H54 (cell line): ENCODE data around the gene THSD7A.
A peak's percentile ranks its signal among the peaks of the same experiment; 100 is the strongest.

ENCODE experiments used
- DNase-seq: peaks from one replicate; pipeline ENCODE4 v3.0.0; 2011; ENCODE audit warnings: low spot score, mixed read lengths; ENCODE audit not compliant: insufficient read length
- FAIRE-seq: peaks from 3 replicates; lab custom pipeline; 2011; peaks lifted over from hg19 to GRCh38; lab: Jason Lieb, UNC
- POLR2A ChIP-seq: IDR thresholded peaks from 2 replicates; pipeline ENCODE4 v1.6.1; 2011; ENCODE audit warnings: low read depth, mild to moderate bottlenecking, low read length

THSD7A gene

DNA sequence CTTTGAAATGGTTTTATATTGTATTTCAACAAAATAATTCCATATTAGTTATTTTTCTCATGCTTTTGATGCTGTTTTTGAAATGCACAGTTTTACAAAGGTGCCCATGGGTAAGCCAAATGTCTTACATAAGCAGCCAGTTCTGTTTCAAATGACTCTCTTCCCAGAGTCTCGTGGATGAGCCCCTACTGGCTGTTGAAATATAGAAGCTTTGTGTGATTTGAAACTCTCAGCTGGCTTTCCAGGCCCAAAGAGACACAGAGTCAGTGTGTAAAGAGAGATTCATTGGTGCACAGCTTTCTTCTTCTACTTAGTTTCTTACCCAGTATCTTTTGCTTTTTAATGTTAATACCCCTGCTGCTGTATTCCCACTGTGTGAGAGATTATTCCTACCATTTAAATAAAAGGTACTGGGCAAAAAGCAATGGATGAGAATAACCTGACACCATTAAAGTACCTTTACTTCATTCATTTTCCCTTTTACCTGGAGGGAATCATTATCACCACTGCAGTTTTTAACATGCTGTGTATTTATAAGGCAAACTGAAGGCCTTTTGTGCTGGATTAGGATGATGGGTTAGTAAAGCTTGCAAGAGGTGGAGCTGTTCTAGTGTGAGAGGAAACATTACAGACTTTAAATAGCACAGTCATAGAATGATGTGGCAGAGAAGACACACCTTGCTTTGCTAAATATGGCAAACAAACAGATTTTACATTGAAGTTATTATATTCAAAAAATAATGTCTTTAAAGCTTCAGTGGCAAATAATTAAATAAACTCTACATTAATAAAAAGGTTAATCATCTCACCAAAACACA is 415.1 kb downstream of the THSD7A start:
- no peak for TF ChIP-seq POLR2A
- DNase-seq (no peak), FAIRE-seq (no peak)

DNA sequence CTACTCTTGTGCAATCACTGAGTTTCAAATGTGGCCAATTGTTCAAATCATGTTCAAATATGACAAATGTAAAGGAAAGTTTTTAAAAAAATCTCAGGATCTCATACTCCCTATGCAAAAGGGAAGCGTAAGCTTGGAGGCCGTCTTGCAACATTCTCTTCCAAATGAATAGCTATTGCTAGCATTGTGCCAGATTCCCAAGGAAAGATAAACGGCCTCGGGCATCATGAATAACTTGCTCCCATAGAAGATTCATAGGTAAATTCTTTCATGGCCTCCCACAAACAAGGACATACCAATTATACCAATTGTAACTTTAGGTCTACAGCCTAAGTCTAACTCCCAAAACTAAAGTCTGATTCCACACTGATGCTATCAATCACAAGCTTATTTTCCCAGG is 416.9 kb downstream of the THSD7A start:
- no peak for TF ChIP-seq POLR2A
- FAIRE-seq (peak; percentile 30), DNase-seq (no peak)

DNA sequence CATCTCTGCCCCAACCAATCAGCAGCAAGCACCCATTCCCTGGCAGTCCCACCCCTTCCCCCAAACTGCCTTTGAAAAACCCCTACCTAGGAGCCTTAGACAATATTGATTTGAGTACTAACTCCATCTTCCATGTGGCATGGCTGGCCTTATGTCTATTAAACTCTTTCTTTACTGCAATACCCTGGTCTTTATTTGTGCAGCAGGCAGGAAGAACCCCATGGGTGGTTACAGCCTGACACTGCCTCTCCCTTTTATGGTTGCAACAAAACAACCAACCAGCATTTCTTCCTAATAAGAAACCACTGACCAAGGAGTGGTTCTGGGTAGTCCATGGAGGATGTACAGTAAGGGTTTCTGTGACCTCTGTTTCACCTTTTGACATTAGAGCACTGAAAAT is 418.1 kb downstream of the THSD7A start:
- FAIRE-seq = no peak

DNA sequence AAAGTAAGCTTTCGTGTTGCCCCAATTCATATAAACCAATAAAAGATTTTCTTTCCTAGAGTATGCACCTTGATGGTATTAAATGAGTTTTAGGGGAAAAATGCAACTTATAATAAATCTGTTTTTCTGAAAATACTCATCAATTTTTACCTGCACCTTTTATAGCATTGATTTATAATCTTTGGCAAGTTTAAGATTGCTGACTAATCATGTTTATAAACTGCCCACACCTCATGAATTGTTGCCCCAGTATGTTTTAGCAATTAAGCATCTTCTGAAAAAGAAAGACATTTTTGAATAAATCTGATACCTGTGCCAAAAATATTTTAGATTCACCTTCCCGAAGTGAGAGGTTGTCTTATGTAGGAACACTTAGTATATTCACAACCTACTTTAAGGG is 420.0 kb downstream of the THSD7A start:
- DNase-seq = no peak
- TF ChIP-seq POLR2A = no peak
- no peak for FAIRE-seq

More for the DNA sequence above, 418.1 kb downstream of the THSD7A start:
- no peak for DNase-seq
- no peak for TF ChIP-seq POLR2A

DNA sequence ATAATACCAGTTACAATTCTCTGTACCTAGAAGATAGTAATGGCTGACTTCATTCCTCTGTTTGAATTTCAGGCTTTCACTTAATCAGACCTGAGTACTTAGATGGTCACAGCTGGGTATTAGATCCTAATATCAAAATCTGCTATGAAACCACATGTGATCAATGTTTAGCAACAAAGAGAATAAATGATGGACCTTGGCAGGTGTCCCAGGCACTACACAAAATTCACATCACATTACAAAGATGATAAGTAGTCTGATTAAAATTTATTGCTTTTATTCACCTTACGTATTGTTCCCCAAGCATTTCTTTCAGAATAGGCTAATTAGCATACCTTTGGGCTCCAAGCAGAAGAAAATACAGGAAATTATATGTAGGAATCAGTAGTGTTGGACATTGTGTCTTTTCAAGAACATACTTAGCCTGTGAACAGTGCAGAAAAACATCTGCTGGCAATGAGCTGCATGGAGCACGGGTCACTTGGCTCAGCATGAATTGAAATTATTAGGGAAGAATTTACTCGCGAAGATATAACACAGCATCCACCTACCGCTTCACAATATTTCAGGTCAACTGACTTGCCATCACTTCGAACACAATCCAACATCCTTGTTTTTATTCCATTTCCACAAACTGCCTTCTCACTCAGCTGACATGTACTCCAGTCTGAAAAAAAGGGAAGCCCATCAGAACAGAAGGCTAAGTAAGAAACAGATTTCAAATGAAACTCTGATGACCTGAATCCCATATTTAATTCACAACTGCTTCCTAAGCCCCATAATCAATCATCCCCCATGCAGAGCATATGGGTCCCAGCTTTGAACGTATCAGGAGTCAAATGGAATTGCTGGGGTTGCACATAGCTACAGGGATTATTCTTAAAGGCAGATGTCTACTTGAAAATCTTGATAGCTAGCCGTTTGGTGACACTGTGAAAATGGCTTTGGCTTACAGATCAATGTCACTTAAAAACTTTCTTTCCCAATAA is 421.0 kb downstream of the THSD7A start:
- no peak for DNase-seq

DNA sequence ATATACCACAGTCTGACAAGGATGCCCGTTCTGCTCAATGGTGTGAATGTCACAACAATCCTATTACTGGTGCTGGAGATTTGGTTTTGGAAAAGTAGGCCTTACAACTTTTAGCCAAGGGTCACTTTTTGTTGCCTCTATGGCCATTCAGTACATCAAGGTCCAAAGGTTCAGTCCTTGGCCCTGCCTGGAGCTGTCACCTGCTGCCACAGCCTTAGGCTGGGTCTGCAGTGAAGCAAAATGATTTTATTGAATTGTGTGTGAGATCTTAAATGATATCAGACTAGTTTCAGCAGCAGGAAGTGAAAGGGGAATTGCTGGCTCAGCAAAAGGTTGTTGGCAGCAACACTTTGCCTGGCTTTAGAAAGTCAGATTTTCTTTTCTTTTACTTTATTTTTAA is 427.6 kb downstream of the THSD7A start:
- TF ChIP-seq POLR2A = no peak
- FAIRE-seq (no peak), DNase-seq (no peak)

More for the DNA sequence above, 421.0 kb downstream of the THSD7A start:
- no peak for TF ChIP-seq POLR2A
- no peak for FAIRE-seq

DNA sequence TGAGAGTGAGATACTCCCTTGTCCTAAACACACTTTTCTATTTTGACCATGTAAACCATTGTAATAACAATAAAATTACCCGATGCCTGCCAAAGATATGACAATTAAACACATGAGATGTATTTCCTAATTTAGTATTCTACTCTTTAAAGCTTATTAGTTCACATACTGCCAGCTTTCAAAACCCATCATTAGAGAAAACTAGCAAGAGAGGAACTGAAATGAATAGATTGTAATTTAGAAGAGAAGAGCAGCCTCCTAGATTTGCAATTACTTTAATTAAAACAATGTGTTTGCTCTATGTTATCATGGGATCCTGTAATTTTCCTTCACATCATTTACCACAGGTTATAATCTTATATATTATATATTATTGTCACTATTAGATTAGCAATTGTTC is 428.2 kb downstream of the THSD7A start:
- TF ChIP-seq POLR2A = no peak
- FAIRE-seq (no peak), DNase-seq (no peak)

DNA sequence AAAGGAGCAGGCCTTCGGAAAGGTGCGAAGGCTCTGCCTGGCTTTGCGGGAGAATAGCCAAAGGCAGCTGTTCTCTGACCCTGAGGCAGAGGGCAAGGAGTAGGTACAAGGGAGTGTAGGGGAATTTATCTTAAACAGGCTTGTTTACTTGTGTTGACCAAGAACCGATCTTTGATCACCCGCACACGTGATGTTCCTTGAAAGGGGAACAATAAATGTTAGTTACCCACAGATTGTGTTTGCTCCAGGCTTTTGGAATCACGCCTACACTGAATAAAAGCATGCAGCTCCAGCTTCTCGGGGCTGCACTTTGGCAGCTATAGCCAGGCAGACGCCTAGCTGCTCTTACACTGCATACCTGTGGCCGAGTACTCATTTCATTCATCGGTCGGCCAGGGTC is 437.6 kb downstream of the THSD7A start:
- no peak for TF ChIP-seq POLR2A
- no peak for DNase-seq
- no peak for FAIRE-seq

DNA sequence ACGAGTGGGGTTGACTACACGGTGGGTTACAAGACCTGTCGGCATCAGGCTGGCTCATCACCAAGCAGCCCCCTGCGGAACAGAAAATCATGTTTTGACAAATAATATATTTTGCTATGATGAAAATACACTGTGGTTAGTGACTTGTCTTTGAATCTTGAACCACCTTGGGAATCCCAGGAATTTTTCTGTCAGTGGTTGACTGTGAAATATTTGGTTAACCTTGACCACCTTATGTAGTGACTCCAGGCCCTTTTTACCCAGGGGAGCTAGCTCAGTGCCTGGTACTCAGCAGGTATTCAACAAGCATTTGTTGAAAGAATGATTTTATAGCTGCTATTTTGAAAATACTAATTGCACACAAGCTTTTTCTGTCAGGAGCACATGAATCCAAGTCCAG is 452.4 kb downstream of the THSD7A start:
- no peak for DNase-seq
- no peak for FAIRE-seq
- TF ChIP-seq POLR2A = no peak

DNA sequence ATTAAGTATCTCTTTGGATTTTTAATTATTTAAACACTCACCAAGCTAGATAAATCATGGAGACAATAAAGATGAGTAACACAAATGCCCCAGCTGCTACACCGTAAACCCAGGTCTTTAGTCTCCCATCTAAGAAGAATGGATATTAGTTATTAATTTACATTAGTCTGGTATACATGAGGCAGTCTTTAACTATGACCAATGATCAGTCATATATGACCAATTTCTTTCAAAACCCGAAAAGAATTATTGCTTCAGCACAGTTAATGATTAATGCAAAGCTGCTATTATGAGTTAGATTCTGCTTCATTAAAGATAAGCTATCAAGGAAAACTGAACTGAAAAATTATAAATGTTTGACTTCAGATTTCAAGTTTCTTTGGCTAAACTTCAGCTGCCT is 455.5 kb downstream of the THSD7A start:
- no peak for TF ChIP-seq POLR2A
- DNase-seq (no peak), FAIRE-seq (no peak)

DNA sequence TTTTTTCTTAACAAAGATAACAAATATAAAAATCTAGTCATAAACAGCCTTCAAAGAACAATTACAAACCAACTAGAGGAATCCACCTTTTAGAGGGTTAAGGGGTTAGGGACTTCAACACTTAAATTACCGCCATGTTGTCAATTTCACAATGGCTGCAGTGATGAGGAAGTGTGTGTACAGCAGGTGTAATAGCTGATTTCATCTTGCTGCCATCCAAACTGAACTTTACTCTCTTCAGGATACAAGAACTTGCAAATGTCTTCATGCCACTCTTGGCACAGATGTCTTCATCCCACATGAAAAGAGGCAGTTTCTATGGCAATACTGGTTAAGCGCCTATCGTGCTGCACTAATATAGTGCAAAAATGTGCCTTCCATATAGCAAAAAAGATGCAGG is 457.4 kb downstream of the THSD7A start:
- DNase-seq = no peak
- FAIRE-seq = no peak
- TF ChIP-seq POLR2A = no peak

DNA sequence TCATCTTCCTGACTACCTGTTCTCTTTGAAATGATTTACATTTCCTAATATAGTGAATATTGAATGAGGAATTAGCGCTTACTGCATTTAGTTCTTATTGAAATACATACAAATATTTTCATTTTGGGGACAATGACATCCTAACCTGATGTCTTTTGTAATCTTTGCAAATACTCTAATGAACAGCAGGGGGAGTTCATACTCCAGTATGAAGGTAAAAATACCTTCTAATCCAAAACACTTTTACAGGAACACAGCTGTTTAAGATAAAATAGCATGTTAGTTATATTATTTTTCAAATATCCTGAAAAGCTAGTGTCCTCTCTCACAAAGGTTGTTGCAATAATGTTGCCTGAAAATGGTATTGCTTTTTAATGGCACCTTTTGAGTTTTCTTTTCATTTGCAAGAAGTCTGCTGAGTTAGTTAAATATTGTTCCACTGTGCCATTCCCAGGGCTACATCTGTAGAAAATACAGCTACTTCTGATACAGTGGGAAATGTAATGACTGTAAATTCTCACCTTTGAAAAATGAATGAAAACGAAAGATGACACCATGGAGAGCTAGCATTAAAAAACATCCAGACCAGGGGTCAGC is 458.4 kb downstream of the THSD7A start:
- DNase-seq = no peak

DNA sequence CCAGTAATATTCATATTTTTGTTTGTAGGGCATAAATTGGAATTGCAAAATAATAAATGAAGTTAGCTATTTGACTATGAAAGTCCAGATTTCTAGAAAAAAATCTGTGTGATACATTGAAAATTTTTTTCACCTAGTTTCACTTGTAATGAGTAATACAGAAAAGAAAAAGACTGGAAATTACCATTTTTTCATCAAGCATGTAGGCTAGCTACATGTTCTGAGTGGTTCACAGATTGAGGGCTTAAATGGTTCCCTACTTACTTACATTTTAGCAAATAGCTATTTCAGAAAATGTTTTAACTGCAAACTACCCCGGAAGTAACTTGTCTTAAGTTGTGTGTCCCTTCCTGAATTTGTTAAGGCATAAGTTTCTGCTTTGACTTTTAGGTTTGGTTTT is 462.3 kb downstream of the THSD7A start:
- DNase-seq = no peak
- FAIRE-seq = no peak
- no peak for TF ChIP-seq POLR2A

More for the DNA sequence above, 458.4 kb downstream of the THSD7A start:
- FAIRE-seq = peak; percentile 94
- no peak for TF ChIP-seq POLR2A

DNA sequence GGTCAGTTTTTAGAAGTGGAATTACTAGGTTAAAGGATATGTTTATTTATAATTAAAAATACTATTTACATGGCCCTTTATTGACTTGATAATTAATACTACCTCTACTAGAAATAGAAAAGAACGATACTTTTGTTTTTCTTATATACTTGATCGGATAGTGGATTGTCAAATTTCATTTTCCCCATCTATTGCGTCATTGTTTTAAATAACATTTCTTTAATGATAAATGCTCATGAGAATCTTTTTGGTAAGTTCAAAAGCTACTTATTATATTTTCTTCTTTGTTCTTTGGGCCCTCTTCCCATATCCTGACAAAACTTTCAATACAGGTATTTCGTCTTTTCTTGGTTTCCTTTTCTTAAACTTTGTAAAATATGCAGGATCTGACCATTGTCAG is 465.9 kb downstream of the THSD7A start:
- FAIRE-seq (no peak), DNase-seq (no peak)
- TF ChIP-seq POLR2A = no peak
